SK-N-SH (cell line): ENCODE data around the gene SPG7.

ENCODE experiments used
- TF ChIP-seq, protein P1 (sequence below): fragments of 200-600 bp; sonication (generic); IDR thresholded peaks from 2 replicates; pipeline ENCODE4 v1.6.1; 2017; ENCODE audit warnings: antibody characterized with exemption, mild to moderate bottlenecking, moderate library complexity
- TF ChIP-seq, protein P2 (sequence below): IDR thresholded peaks from 2 replicates; pipeline ENCODE4 v1.6.1; 2012; ENCODE audit warnings: mild to moderate bottlenecking, low read depth, low read length, moderate library complexity

DNA sequence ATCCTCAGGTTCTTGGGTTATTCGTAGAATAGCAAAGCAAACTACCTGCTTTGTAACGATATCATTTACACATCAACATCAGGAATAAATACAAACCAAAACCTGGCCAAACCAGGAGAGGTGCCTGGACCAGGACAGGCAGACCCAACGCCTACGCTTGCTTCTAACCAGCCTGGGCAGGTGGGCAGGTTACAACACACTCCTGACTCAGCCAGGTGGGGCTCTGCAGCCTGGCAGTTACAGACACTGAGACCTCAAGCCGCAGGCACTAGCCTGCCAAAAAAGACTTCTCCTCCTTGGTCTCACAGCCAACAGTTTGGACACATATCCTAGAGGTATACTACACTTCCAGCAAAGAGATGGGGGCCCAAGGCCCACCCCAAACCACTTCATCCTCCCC is 31.8 kb upstream of the SPG7 start:
- TF ChIP-seq, protein P1, sequence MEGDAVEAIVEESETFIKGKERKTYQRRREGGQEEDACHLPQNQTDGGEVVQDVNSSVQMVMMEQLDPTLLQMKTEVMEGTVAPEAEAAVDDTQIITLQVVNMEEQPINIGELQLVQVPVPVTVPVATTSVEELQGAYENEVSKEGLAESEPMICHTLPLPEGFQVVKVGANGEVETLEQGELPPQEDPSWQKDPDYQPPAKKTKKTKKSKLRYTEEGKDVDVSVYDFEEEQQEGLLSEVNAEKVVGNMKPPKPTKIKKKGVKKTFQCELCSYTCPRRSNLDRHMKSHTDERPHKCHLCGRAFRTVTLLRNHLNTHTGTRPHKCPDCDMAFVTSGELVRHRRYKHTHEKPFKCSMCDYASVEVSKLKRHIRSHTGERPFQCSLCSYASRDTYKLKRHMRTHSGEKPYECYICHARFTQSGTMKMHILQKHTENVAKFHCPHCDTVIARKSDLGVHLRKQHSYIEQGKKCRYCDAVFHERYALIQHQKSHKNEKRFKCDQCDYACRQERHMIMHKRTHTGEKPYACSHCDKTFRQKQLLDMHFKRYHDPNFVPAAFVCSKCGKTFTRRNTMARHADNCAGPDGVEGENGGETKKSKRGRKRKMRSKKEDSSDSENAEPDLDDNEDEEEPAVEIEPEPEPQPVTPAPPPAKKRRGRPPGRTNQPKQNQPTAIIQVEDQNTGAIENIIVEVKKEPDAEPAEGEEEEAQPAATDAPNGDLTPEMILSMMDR = no peak
- TF ChIP-seq, protein P2, sequence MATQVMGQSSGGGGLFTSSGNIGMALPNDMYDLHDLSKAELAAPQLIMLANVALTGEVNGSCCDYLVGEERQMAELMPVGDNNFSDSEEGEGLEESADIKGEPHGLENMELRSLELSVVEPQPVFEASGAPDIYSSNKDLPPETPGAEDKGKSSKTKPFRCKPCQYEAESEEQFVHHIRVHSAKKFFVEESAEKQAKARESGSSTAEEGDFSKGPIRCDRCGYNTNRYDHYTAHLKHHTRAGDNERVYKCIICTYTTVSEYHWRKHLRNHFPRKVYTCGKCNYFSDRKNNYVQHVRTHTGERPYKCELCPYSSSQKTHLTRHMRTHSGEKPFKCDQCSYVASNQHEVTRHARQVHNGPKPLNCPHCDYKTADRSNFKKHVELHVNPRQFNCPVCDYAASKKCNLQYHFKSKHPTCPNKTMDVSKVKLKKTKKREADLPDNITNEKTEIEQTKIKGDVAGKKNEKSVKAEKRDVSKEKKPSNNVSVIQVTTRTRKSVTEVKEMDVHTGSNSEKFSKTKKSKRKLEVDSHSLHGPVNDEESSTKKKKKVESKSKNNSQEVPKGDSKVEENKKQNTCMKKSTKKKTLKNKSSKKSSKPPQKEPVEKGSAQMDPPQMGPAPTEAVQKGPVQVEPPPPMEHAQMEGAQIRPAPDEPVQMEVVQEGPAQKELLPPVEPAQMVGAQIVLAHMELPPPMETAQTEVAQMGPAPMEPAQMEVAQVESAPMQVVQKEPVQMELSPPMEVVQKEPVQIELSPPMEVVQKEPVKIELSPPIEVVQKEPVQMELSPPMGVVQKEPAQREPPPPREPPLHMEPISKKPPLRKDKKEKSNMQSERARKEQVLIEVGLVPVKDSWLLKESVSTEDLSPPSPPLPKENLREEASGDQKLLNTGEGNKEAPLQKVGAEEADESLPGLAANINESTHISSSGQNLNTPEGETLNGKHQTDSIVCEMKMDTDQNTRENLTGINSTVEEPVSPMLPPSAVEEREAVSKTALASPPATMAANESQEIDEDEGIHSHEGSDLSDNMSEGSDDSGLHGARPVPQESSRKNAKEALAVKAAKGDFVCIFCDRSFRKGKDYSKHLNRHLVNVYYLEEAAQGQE = no peak
